Kidney (tissue), 14 donors: ENCODE data around the gene ATP2A3. TPM values are rescaled to one million over a fixed set of nuclear protein-coding genes. Genes with fewer than 3 reads are reported as not detected.

Experiments used
- DNase-seq, 5 donors: peaks; one replicate each; pipeline ENCODE4 v3.0.0-alpha.2; 2013 to 2020
- FAIRE-seq: peaks from 2 replicates; lab custom pipeline; 2012; peaks lifted over from hg19 to GRCh38; lab: Jason Lieb, UNC
- H3K27ac ChIP-seq, 2 donors: one replicate each; pipeline ENCODE4 v1.7.0; 2013; ENCODE audit warnings: low read depth in 2 of 2, low read length in 2 of 2, inconsistent platforms in 1 of 2
- H3K27me3 ChIP-seq: one replicate; pipeline ENCODE4 v1.7.1; 2013; ENCODE audit warnings: low read length, inconsistent platforms; ENCODE audit not compliant: control insufficient read depth, insufficient read depth
- H3K36me3 ChIP-seq, 3 donors: one replicate each; pipeline versions ENCODE4 v1.7.0 to v1.7.1; 2013; ENCODE audit warnings: low read length in 3 of 3, control low read depth in 1 of 3, inconsistent platforms in 1 of 3; ENCODE audit not compliant: insufficient read depth in 3 of 3, control insufficient read depth in 2 of 3
- H3K4me1 ChIP-seq, 3 donors: one replicate each; pipeline versions ENCODE4 v1.7.0 to v1.7.1; 2013; ENCODE audit warnings: low read length in 3 of 3, inconsistent platforms in 1 of 3, low read depth in 1 of 3; ENCODE audit not compliant: control insufficient read depth in 2 of 3, insufficient read depth in 2 of 3
- H3K4me3 ChIP-seq, 3 donors: one replicate each; pipeline versions ENCODE4 v1.7.0 to v1.8.1; 2013; ENCODE audit warnings: low read length in 3 of 3, control low read depth in 1 of 3, inconsistent platforms in 1 of 3
- H3K9ac ChIP-seq, 3 donors: one replicate each; pipeline versions ENCODE4 v1.7.0 to v1.7.1; 2013; ENCODE audit warnings: low read length in 3 of 3, control low read depth in 1 of 3, inconsistent platforms in 1 of 3
- H3K9me3 ChIP-seq, 3 donors: one replicate each; pipeline versions ENCODE4 v1.7.0 to v1.7.1; 2013; ENCODE audit warnings: low read length in 3 of 3, control low read depth in 1 of 3, inconsistent platforms in 1 of 3; ENCODE audit not compliant: control insufficient read depth in 2 of 3, insufficient read depth in 1 of 3
- intact Hi-C: fragments of 100-400 bp; cut with DNase I; formaldehyde crosslinking; loops from one replicate; pipeline ENCODE4 v1.11.1; 2022
- polyA plus RNA-seq: library from polyadenylated mRNA; stranded (reverse); fragments of 350-450 nt; fragmentation: Illumina TruSeq; extraction: RNeasy Lipid Tissue Mini Kit (QIAGEN cat#74804); gene quantifications from one replicate; pipeline ENCODE4 v1.2.3, GENCODE V29; 2014; ENCODE audit warnings: low read depth, low replicate concordance; ENCODE audit not compliant: insufficient read depth
- total RNA-seq: library from RNA; stranded (reverse); fragmentation: NEBNext Ultra II Directional; extraction: Animal tissue kit (Norgen Biotek cat#: 25700); gene quantifications from one replicate; pipeline ENCODE4 v1.2.1, GENCODE V29; 2021
- TF ChIP-seq, protein P1 (sequence below): IDR thresholded peaks from 3 replicates; pipeline ENCODE4 v1.5.1; 2012; ENCODE audit warnings: mild to moderate bottlenecking, moderate library complexity, borderline replicate concordance; ENCODE audit not compliant: insufficient read depth; ENCODE audit errors: extremely low read depth
- donor health status: control.
- donor health status: control.
- donor health status: control.
- donor health status: control.
- donor health status: control.
- donor health status: DM: yes; HTN: yes; CAD: no.
- donor health status: Normal renal cell carcinoma (clear cell type).

The ATP2A3 gene
- total and polyA plus RNA-seq, 2 donors from 2014 or later, result 9.4 to 52.1 TPM

DNA sequence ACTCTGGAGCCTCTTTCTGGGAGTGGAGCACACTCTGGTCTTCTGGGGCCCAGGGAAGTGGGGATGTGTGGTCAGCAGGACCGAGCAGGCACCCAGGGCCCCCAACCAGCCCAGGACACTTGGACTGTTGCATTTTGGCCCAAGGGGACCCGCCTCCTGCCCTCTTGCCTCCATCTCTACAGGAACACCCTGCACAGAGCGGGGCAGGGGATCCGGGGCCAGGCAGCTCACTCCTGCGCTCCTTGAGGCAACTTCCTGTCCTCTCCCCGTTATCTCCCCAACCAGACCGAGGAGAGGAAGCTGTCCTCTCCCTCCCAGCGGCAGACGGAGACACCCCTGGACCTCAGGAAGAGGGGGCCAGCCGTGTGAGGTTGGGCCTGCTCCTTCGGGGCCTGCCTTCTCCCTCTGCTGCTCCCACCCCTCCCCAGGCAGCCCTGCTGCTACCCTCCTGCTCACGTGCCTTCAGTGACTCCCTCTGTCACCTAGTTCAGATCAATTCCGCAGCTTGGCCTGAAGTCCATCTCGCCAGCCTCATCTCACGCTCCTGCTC lies 10.0 kb upstream of the ATP2A3 start:
- TF ChIP-seq, protein P1, sequence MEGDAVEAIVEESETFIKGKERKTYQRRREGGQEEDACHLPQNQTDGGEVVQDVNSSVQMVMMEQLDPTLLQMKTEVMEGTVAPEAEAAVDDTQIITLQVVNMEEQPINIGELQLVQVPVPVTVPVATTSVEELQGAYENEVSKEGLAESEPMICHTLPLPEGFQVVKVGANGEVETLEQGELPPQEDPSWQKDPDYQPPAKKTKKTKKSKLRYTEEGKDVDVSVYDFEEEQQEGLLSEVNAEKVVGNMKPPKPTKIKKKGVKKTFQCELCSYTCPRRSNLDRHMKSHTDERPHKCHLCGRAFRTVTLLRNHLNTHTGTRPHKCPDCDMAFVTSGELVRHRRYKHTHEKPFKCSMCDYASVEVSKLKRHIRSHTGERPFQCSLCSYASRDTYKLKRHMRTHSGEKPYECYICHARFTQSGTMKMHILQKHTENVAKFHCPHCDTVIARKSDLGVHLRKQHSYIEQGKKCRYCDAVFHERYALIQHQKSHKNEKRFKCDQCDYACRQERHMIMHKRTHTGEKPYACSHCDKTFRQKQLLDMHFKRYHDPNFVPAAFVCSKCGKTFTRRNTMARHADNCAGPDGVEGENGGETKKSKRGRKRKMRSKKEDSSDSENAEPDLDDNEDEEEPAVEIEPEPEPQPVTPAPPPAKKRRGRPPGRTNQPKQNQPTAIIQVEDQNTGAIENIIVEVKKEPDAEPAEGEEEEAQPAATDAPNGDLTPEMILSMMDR, result no peak
- Histone ChIP-seq H3K36me3 (no peaks in the 10 kb centered on the region), H3K27ac (no peak overlapping the region), H3K9me3 (peaks cover 0 to 10% (median 0%) of the 10 kb centered on the region in 3 donors), H3K27me3 (no peaks in the 10 kb centered on the region), H3K9ac (no peak overlapping the region), H3K4me3 (no peak overlapping the region), H3K4me1 (peaks cover 0 to 15% (median 0%) of the 10 kb centered on the region in 3 donors)
- DNase-seq, result peak in 2 of 5 donors; percentile 22 to 72
- intact Hi-C loops, result no loop called here
- FAIRE-seq, result no peak

DNA sequence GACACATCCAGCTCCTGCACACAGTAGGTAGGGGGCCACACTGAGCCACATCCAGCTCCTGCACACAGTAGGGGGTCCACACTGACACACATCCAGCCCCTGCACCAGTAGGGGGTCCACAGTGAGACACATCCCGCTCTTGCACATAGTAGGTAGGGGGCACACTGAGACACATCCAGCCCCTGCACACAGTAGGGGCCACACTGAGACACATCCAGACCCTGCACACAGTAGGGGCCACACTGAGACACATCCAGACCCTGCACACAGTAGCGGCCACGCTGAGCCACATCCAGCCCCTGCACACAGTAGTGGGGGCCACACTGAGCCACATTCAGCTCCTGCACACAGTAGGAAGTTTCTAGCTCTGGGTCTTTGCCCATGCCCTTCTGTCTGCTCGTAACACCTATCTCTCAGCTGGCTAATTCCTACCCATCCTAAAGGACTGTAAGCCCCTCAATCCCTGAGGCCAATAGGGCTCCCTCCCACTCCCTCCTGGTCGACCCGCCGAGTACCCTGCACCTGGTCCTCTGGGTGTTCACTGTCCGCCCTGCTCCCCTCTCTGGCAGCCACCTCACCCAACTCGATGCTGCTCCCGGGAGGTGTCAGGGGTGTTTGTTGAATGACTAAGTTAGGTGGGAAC lies 9.4 kb upstream of the ATP2A3 start:
- H3K4me1 ChIP-seq, result peaks cover 0 to 15% (median 0%) of the 10 kb centered on the region in 3 donors
- no peak overlapping the region for H3K4me3 ChIP-seq
- intact Hi-C loops, result no loop called here
- FAIRE-seq (no peak), DNase-seq (peak in 2 of 5 donors; percentile 23 to 34)
- H3K27ac ChIP-seq, result no peak overlapping the region
- no peaks in the 10 kb centered on the region for H3K36me3 ChIP-seq
- peaks cover 0 to 4% (median 0%) of the 10 kb centered on the region in 3 donors for H3K9me3 ChIP-seq
- no peak overlapping the region for H3K9ac ChIP-seq
- TF ChIP-seq, protein P1, result no peak
- no peaks in the 10 kb centered on the region for H3K27me3 ChIP-seq

DNA sequence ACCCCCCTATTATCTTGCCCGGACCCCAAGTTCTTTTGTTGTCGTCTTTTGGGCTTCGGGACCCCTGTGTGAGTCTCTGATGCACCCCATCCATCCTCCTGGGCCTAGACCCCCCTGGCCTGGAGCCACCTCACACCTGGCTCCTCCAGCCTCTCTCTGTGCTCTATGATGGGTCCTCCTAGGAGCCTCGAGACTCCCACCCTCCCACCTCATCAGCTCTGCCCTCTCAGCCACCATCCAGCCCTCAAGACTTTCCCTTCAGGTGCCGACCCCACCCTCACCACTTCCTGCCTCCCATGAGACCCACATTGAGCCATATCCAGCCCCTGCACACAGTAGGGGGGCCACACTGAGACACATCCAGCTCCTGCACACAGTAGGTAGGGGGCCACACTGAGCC lies 8.7 kb upstream of the ATP2A3 start:
- no peak overlapping the region for H3K9ac ChIP-seq
- no peaks in the 10 kb centered on the region for H3K36me3 ChIP-seq
- TF ChIP-seq, protein P1, result no peak
- no peak overlapping the region for H3K27ac ChIP-seq
- no peaks in the 10 kb centered on the region for H3K27me3 ChIP-seq
- intact Hi-C loops, result no loop called here
- peaks cover 0 to 15% (median 0%) of the 10 kb centered on the region in 3 donors for H3K4me1 ChIP-seq
- FAIRE-seq (no peak), DNase-seq (peak in 2 of 5 donors; percentile 30 to 43)
- H3K9me3 ChIP-seq, result peaks cover 0 to 4% (median 0%) of the 10 kb centered on the region in 3 donors
- no peak overlapping the region for H3K4me3 ChIP-seq
